ENCODE data around the gene PSMG2. TPM values are rescaled to one million over a fixed set of nuclear protein-coding genes. Genes with fewer than 3 reads are reported as not detected.

PSMG2 gene
- total and polyA plus RNA-seq, 9 of the 15 experiments (the other 6 are each of a cell fraction or from before 2014, with no cell fraction given): 59.9 to 271 (median 111) TPM

GRCh38 chr18:12656605-12656937 is 46.3 kb upstream of the PSMG2 start:
- ChIA-PET CTCF (ENCODE audit: low intra/inter-chr PET ratio) (interaction anchor here (1.9 kb wide), 1 partner anchor 265 kb away, joined by 5 read pairs; no protein-coding TSS in a partner anchor), POLR2A (no interaction called here)
- DNase-seq (ENCODE audit: extremely low read depth in 1 of 4, low spot score in 3 of 4): peak in 1 of 4 experiments; percentile 16
- peaks cover 50% of the 10 kb centered on the region for H3K79me2 ChIP-seq (ENCODE audit: control insufficient read depth, insufficient read depth, low read length)
- no peaks in the 10 kb centered on the region for H3K9me1 ChIP-seq (ENCODE audit: control insufficient read depth, insufficient read depth, low read length)
- BruUV-seq (replicated peaks): TSS peak; percentile 77
- peaks cover 7% of the 10 kb centered on the region; the same call in 1 of the 2 replicates for H4K20me1 ChIP-seq (replicated peaks; ENCODE audit: control insufficient read depth, insufficient read depth, low read length)
- H3K4me1 ChIP-seq (replicated peaks in 1 of 2; ENCODE audit: control insufficient read depth in 2 of 2, insufficient read depth in 2 of 2, low read length in 2 of 2): peaks cover 15 to 16% of the 10 kb centered on the region in 2 experiments; a peak in 4 of 5 replicates
- ATAC-seq: no peak
- intact Hi-C loops (cut with micrococcal nuclease): loop anchor here (5.0 to 10.0 kb wide), 2 partner anchors 114 to 182 kb away; no protein-coding TSS in a partner anchor
- in situ Hi-C loops (cut with MboI): no loop called here
- peak overlapping the region; percentile 80 for H3K27ac ChIP-seq (ENCODE audit: extremely low read depth, low read depth, low read length)
- 0% methylated on average over 3 of the region's 3 CpGs for WGBS (ENCODE audit: insufficient coverage, low coverage, missing lambda C conversion rate)
- no peaks in the 10 kb centered on the region for H3K36me3 ChIP-seq (ENCODE audit: control insufficient read depth, insufficient read depth, low read length)
- H3K27me3 ChIP-seq (ENCODE audit: control insufficient read depth in 2 of 2, insufficient read depth in 2 of 2, low read length in 2 of 2): no peaks in the 10 kb centered on the region
- peak overlapping the region; percentile 70 for H2AFZ ChIP-seq (ENCODE audit: low read depth, low read length)
- FAIRE-seq: peak; percentile 52
- peak overlapping the region; percentile 77 to 97 for H3K9ac ChIP-seq (ENCODE audit: insufficient read depth in 1 of 2, low read depth in 2 of 2, low read length in 2 of 2)
- H3K4me3 ChIP-seq: peak overlapping the region; percentile 60
- no peaks in the 10 kb centered on the region for H3K9me3 ChIP-seq (replicated peaks; ENCODE audit: control insufficient read depth, insufficient read depth, low read depth, low read length)
- H3K4me2 ChIP-seq (ENCODE audit: insufficient read depth, low read length): peak overlapping the region; percentile 81
- TF ChIP-seq ATF3 (IDR thresholded peaks at IDR 0.05): peak; percentile 79
- no peak for TF ChIP-seq ATF3 (CRISPR knock-in tag; conservative IDR thresholded peaks at IDR 0.05)
- TF ChIP-seq SMARCA4 (IDR thresholded peaks at IDR 0.05): 0 out of 2 replicates have a peak, but pooled peaks have one; percentile 45
- no peak for TF ChIP-seq NRF1 (conservative IDR thresholded peaks at IDR 0.05 in 1 of 2, IDR thresholded peaks at IDR 0.05 in 1 of 2)
- TF ChIP-seq ZNF512 (tag; IDR thresholded peaks at IDR 0.05): 0 out of 2 replicates have a peak, but pooled peaks have one; percentile 58
- 0 out of 2 replicates have a peak, but pooled peaks have one; percentile 10 for TF ChIP-seq CREM (IDR thresholded peaks at IDR 0.05; ENCODE audit: low read depth)
- peak; percentile 88 for TF ChIP-seq ATF7 (IDR thresholded peaks at IDR 0.05)
- no peak for TF ChIP-seq CEBPG (CRISPR knock-in tag; IDR thresholded peaks at IDR 0.05)
- TF ChIP-seq CEBPG (tag; conservative IDR thresholded peaks at IDR 0.05 in 1 of 2, IDR thresholded peaks at IDR 0.05 in 1 of 2): peak in 1 of 2 experiments; percentile 48; a peak in 1 of 4 replicates
- no peak for TF ChIP-seq EZH2 (IDR thresholded peaks at IDR 0.05; ENCODE audit: borderline replicate concordance, low read depth, low read length)
- TF ChIP-seq FOXK2 (conservative IDR thresholded peaks at IDR 0.05 in 1 of 2, IDR thresholded peaks at IDR 0.05 in 1 of 2; ENCODE audit: low read depth in 2 of 2): no peak

Measured in K562 (cell line).